ENCODE data around the gene MTHFS.
"Not testable (repeated sequence)": the region's sequence is repeated elsewhere in the genome, so short reads cannot be mapped to it uniquely, and the experiment has no call there.

MTHFS gene

DNA sequence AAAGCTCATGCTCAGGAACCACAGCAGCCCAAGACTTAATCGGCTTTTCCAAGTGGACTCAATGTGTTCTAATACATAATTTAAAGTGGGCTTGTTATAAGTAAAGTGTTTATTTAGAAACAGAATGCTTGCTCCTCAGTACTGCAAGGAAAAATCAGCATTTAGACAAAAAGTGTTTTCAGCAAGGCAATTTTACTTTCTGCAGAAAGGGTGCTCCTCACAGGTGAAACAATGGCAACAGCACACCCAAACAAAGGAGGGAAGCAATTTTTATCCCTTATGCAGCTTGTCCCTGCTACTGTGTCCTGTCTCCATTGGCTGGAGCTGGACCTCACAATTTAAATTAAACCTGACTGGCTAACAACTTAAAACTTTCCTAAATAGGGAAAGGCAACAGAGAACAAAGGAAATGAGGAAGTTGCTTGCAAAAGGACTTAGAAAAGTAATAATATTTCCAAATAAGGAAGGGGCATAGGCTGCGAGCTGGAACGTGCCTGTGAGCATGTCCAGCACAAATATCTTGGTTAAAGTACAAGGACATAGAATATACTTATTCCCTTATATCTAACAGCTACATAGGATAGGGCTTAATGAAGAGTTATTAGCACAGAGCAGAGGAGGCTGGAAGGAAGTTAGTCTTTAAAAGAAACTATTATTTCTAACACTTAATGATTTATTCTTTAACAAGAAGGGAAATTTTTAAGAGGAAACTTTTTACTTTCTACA, 19.1 kb upstream of the MTHFS start:
- not testable (repeated sequence) for DNase-seq (ENCODE audit: low spot score)

DNA sequence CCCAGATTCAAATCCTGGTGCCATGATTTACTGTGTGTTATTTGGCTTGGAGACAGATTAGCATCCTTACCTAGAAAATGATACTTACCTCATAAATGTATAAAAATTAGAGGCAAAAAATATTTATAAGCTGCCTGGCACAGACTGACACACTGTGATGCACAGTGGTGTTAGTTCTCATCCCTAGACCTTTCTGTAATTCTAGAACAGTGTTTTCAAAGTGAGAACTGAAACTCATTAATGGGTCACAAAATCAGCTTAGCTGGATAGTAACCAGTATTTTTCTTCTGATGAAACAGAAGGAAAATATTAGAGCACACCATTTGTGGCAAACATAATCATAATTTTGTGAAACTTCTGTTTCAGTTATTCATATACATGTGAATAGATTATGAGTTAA, 17.9 kb upstream of the MTHFS start:
- DNase-seq (ENCODE audit: low spot score), result no peak

GRCh38 chr15:79909556-79910335, 12.9 kb upstream of the MTHFS start:
- DNase-seq (ENCODE audit: low spot score), result not testable (repeated sequence)

- DNase-seq (ENCODE audit: low spot score), result no peak
Measured at GRCh38 chr15:79904271-79904670, 7.5 kb upstream of the MTHFS start.

GRCh38 chr15:79903626-79904025, 6.8 kb upstream of the MTHFS start:
- DNase-seq (ENCODE audit: low spot score), result no peak

- DNase-seq (ENCODE audit: low spot score), result no peak
Measured at GRCh38 chr15:79903144-79903543, 6.3 kb upstream of the MTHFS start.

DNA sequence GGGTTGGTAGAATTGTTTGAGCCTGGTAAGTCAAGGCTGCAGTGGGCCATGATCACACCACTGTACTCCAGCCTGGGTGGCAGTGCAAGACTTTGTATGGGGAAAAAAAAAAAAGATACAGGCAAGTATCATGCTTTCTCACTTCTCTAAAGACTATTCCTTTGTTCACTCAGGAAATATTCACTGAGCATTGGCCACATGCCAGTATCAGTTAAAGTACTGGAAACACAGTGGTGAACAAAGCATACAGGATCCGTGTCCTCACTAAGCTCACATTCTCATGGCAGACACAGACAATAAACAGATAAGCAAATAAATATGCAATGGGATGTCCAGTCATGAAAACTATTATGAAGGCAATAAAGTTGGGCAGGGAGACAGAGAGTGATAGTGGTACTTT, 5.1 kb upstream of the MTHFS start:
- no peak for DNase-seq (ENCODE audit: low spot score)

GRCh38 chr15:79900818-79901378, 4.1 kb upstream of the MTHFS start:
- DNase-seq (ENCODE audit: low spot score), result not testable (repeated sequence)

- no peak for DNase-seq (ENCODE audit: low spot score)
Measured at GRCh38 chr15:79900087-79900486, 3.3 kb upstream of the MTHFS start.

- DNase-seq (ENCODE audit: low spot score), result not testable (repeated sequence)
Measured at GRCh38 chr15:79898786-79899185, 2.0 kb upstream of the MTHFS start.

- DNase-seq (ENCODE audit: low spot score), result no peak
Measured at GRCh38 chr15:79898369-79898768, 1.6 kb upstream of the MTHFS start.

DNA sequence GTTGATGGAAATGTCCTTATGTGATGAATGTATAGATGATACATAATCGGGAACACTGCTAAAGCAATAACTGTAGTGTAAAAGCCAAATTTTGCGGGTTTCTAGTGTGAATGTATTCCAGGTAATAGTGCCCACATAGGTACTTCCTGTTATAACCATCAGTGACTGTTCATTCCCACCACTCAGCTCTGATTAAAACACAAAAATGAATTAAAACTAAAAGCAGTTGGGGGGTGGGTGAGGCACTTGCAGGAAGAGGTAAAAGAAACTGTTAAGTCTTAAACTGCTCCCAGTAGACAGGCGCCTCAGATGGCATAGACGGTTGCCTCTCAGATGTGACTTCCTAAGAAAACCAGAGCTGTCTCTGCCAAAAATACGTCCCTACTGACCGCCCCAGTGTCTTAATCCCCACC, 893 bp upstream of the MTHFS start:
- no peak for DNase-seq (ENCODE audit: low spot score)

- DNase-seq (ENCODE audit: low spot score), result no peak
Measured at GRCh38 chr15:79897380-79897678, 515 bp upstream of the MTHFS start.

- DNase-seq (ENCODE audit: low spot score), result no peak
Measured at GRCh38 chr15:79896131-79896633, 632 bp downstream of the MTHFS start.

DNA sequence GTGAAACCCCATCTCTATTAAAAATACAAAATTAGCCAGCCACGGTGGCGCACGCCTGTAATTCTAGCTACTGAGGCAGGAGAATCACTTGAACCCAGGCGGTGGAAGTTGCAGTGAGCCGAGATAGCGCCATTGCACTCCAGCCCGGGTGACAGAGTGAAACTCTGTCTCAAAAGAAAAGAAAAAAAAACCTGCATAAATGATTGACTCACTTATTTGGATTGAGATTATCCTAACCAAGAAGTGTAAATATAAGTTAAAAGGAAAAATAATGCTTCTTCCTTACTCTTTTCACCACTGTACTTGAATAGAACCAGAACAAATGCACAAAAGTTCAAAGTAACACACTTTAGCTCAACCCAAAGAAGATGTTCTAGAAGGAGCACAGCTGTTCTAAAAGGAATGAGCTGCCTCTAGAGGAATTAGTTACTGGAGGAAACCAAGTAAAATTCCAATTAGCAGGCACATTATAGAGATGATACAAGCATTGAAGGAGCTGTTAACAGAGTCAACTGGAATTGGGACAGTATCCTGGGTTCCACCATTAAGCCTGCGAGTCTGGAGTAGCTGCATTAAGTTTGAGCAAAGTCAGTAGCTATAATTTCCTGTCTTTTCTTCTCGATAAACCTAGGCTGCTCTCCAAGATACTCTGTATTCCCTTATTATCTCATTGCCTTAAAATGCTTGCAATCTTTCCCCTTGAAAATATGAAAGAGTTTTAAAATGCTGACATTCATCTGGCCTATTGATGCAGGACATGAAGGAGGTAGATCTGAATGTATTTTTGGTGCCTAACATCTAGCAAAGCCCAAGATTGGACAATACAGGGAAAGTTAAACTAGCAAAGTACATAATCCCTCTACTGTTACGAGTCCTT, 9.5 kb downstream of the MTHFS start:
- DNase-seq (ENCODE audit: low spot score), result no peak

DNA sequence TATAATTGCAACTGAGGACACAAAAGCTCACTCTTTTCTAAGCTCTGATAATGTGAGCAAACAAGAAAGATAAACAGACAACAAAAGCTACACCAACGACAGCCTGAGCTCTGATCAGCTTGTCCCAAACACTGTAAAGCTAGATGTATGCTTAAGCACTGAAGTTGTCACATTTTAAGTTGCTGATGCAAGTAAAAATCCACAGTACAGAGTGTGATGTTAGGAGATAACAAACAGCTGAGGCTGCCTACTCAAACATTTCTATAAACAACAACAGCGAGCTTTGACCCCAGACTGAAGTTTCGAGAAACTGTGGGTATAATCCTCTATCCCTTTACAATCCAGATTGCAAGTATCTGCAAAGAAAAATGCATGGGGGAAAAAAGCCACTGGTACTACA, 10.7 kb downstream of the MTHFS start:
- DNase-seq (ENCODE audit: low spot score), result no peak

GRCh38 chr15:79884204-79884596, 12.6 kb downstream of the MTHFS start:
- DNase-seq (ENCODE audit: low spot score), result no peak

DNA sequence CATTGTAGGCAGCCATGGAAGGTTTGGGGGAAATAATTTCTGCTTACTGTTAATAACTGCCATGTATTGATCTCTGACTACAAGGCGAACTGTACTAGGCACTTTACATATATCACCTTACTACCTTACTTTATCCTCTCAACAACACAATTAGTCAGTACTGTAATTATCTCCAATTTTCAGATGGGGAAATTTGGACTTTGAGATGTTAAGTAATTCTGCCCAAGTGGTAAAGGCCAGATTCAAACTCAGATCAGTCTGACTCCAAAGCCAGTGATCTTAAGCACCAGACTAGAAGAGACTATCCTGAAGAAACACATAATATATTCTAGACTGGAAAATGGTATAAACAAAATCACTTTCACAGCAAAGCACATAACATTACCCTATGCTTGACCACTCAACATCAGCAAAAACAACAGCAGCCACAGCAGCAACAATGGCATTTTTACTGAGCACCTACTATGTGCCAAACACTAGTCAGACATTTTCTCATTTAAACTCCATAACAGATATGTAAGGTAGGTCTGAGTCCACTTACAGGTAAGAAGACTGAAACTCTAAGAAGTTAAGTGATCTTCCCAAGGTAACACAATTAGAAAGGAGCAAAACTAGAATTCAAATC, 13.1 kb downstream of the MTHFS start:
- DNase-seq (ENCODE audit: low spot score), result no peak

GRCh38 chr15:79881668-79882067, 15.1 kb downstream of the MTHFS start:
- no peak for DNase-seq (ENCODE audit: low spot score)

- peak; percentile 47 for DNase-seq (ENCODE audit: low spot score)
Measured at GRCh38 chr15:79881254-79881653, 15.6 kb downstream of the MTHFS start.

DNA sequence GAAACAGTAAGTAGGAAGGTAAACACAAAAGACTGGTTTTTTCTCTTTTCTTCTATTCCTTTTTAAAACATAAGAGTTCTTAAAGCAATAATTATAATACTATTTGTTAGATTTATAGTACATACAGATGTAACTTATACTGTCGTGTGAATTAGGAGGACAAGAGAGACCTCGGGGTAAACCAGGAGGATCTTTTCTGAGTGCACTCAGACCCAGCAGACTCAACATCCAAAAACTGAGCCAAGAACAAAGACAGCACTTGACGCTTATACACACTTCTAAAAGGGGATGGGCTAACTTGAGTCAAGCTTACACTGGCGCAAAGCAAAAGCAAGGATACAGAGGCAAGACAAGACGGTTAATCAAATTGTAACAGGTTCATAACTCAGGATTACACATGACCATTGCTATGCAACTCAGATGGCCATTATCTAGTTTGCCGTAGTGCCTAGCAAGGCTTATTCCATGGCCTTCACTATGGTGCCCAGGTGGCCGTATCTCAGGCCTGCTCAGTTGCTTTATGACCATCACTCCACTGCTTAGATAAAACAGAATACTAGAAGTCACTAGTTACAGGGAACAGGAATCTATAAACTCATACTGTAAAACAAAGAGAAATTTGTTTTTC, 18.6 kb downstream of the MTHFS start:
- no peak for DNase-seq (ENCODE audit: low spot score)

Data from COLO829 (cell line).